ENCODE results near the gene MLH3.
"Not testable (repeated sequence)": the region's sequence is repeated elsewhere in the genome, so short reads cannot be mapped to it uniquely, and the experiment has no call there.

The MLH3 gene

DNA sequence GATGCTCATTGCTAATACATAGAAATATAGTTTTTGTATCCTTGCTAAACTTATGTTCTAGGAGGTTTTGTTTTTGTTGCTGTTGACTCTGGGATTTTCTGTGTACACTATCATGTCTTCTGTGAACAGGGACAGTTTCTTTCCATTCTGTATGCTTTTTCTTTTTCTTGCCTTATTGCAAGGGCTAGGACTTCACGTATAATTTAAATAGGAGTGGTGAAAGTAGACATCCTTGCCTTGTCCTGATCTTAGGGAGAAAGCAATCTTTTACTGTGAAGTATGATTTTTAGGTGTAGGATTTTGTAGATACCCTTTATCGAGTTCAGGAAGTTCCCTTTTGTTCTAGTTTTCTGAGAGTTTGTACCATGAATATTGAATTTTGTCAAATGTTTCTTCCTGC is 50.0 kb downstream of the MLH3 start:
- H3K4me2 ChIP-seq (ENCODE audit: insufficient read depth, low read length, poor library complexity, severe bottlenecking), result no peak overlapping the region
- WGBS, 2 donors (ENCODE audit: extremely low coverage in 2 of 2, insufficient read length in 2 of 2, insufficient replicate concordance in 1 of 2), result no CpG with 5 or more reads among the region's 2 CpGs
- no peak overlapping the region for H3K9ac ChIP-seq (ENCODE audit: low read depth, low read length, poor library complexity)
- H2BK5ac ChIP-seq (ENCODE audit: low read length), result no peak overlapping the region
- H2BK12ac ChIP-seq (ENCODE audit: low read length), result no peak overlapping the region
- no peak overlapping the region for H2AFZ ChIP-seq (ENCODE audit: low read length)
- H3K4ac ChIP-seq (ENCODE audit: low read length), result no peak overlapping the region
- no peaks in the 10 kb centered on the region for H3K27me3 ChIP-seq (ENCODE audit: control insufficient read depth in 3 of 3, insufficient read depth in 3 of 3, low read depth in 1 of 3, low read length in 3 of 3)
- H3K4me1 ChIP-seq (ENCODE audit: control insufficient read depth in 2 of 2, insufficient read depth in 1 of 2, low read depth in 1 of 2, low read length in 2 of 2), result peaks cover 4 to 6% of the 10 kb centered on the region in 2 donors
- DNase-seq (ENCODE audit: low spot score), result no peak
- no peak overlapping the region for H4K91ac ChIP-seq (ENCODE audit: low read depth, low read length, poor library complexity)
- no peak overlapping the region for H2BK120ac ChIP-seq (ENCODE audit: low read depth, low read length)
- no peak overlapping the region for H3K27ac ChIP-seq (replicated peaks; ENCODE audit: low read length)
- H2AK5ac ChIP-seq (ENCODE audit: low read depth, low read length), result no peak overlapping the region
- no peak overlapping the region for H3K4me3 ChIP-seq (ENCODE audit: low read length in 2 of 2)
- H3K23ac ChIP-seq (ENCODE audit: low read depth, low read length, poor library complexity), result no peak overlapping the region
- H3K9me3 ChIP-seq (replicated peaks in 1 of 2; ENCODE audit: control insufficient read depth in 2 of 2, insufficient read depth in 1 of 2, low read depth in 1 of 2, low read length in 2 of 2), result no peaks in the 10 kb centered on the region
- H2BK15ac ChIP-seq (ENCODE audit: low read length), result no peak overlapping the region
- H3K79me1 ChIP-seq (ENCODE audit: low read depth, low read length), result peaks cover 8% of the 10 kb centered on the region
- no peak overlapping the region for H3K18ac ChIP-seq (ENCODE audit: low read length)
- H4K8ac ChIP-seq (ENCODE audit: low read depth, low read length), result no peak overlapping the region
- peaks cover 4 to 23% of the 10 kb centered on the region in 2 donors for H3K36me3 ChIP-seq (replicated peaks in 1 of 2; ENCODE audit: control insufficient read depth in 2 of 2, insufficient read depth in 2 of 2, low read length in 2 of 2)
- no peak overlapping the region for H3K14ac ChIP-seq (ENCODE audit: low read length)

- WGBS, 2 donors (ENCODE audit: extremely low coverage in 2 of 2, insufficient read length in 2 of 2, insufficient replicate concordance in 1 of 2), result no CpG with 5 or more reads among the region's 7 CpGs
- not testable (repeated sequence) for H3K14ac ChIP-seq (ENCODE audit: low read length); H2BK15ac ChIP-seq (ENCODE audit: low read length); H3K4me1 ChIP-seq (ENCODE audit: control insufficient read depth in 2 of 2, insufficient read depth in 1 of 2, low read depth in 1 of 2, low read length in 2 of 2); H3K9me3 ChIP-seq (replicated peaks in 1 of 2; ENCODE audit: control insufficient read depth in 2 of 2, insufficient read depth in 1 of 2, low read depth in 1 of 2, low read length in 2 of 2); H3K4me3 ChIP-seq (ENCODE audit: low read length in 2 of 2); DNase-seq (ENCODE audit: low spot score); H3K23ac ChIP-seq (ENCODE audit: low read depth, low read length, poor library complexity); H4K91ac ChIP-seq (ENCODE audit: low read depth, low read length, poor library complexity); H3K18ac ChIP-seq (ENCODE audit: low read length); H2BK5ac ChIP-seq (ENCODE audit: low read length); H3K79me1 ChIP-seq (ENCODE audit: low read depth, low read length); H2BK12ac ChIP-seq (ENCODE audit: low read length); H3K36me3 ChIP-seq (replicated peaks in 1 of 2; ENCODE audit: control insufficient read depth in 2 of 2, insufficient read depth in 2 of 2, low read length in 2 of 2); H4K8ac ChIP-seq (ENCODE audit: low read depth, low read length); H3K4ac ChIP-seq (ENCODE audit: low read length); H2AK5ac ChIP-seq (ENCODE audit: low read depth, low read length); H2BK120ac ChIP-seq (ENCODE audit: low read depth, low read length); H3K9ac ChIP-seq (ENCODE audit: low read depth, low read length, poor library complexity); H2AFZ ChIP-seq (ENCODE audit: low read length); H3K4me2 ChIP-seq (ENCODE audit: insufficient read depth, low read length, poor library complexity, severe bottlenecking); H3K27ac ChIP-seq (replicated peaks; ENCODE audit: low read length); H3K27me3 ChIP-seq (ENCODE audit: control insufficient read depth in 3 of 3, insufficient read depth in 3 of 3, low read depth in 1 of 3, low read length in 3 of 3)
These were observed 55.5 kb downstream of the MLH3 start for GRCh38 chr14:74995781-74996180.

- not testable (repeated sequence) for H3K14ac ChIP-seq (ENCODE audit: low read length); H4K8ac ChIP-seq (ENCODE audit: low read depth, low read length); H3K9me3 ChIP-seq (replicated peaks in 1 of 2; ENCODE audit: control insufficient read depth in 2 of 2, insufficient read depth in 1 of 2, low read depth in 1 of 2, low read length in 2 of 2); H3K4me1 ChIP-seq (ENCODE audit: control insufficient read depth in 2 of 2, insufficient read depth in 1 of 2, low read depth in 1 of 2, low read length in 2 of 2); H3K4me3 ChIP-seq (ENCODE audit: low read length in 2 of 2); H3K27me3 ChIP-seq (ENCODE audit: control insufficient read depth in 3 of 3, insufficient read depth in 3 of 3, low read depth in 1 of 3, low read length in 3 of 3); H3K27ac ChIP-seq (replicated peaks; ENCODE audit: low read length); H3K36me3 ChIP-seq (replicated peaks in 1 of 2; ENCODE audit: control insufficient read depth in 2 of 2, insufficient read depth in 2 of 2, low read length in 2 of 2); H3K23ac ChIP-seq (ENCODE audit: low read depth, low read length, poor library complexity); H2BK15ac ChIP-seq (ENCODE audit: low read length); H4K91ac ChIP-seq (ENCODE audit: low read depth, low read length, poor library complexity); H2BK120ac ChIP-seq (ENCODE audit: low read depth, low read length); H3K18ac ChIP-seq (ENCODE audit: low read length); H2AFZ ChIP-seq (ENCODE audit: low read length); H3K4ac ChIP-seq (ENCODE audit: low read length); H3K79me1 ChIP-seq (ENCODE audit: low read depth, low read length); DNase-seq (ENCODE audit: low spot score); H2BK12ac ChIP-seq (ENCODE audit: low read length); H3K4me2 ChIP-seq (ENCODE audit: insufficient read depth, low read length, poor library complexity, severe bottlenecking); H3K9ac ChIP-seq (ENCODE audit: low read depth, low read length, poor library complexity); H2AK5ac ChIP-seq (ENCODE audit: low read depth, low read length); H2BK5ac ChIP-seq (ENCODE audit: low read length)
- WGBS, 2 donors (ENCODE audit: extremely low coverage in 2 of 2, insufficient read length in 2 of 2, insufficient replicate concordance in 1 of 2), result no CpG with 5 or more reads among the region's 28 CpGs
These were observed 57.1 kb downstream of the MLH3 start for GRCh38 chr14:74994182-74994581.

GRCh38 chr14:74988993-74989392 is 62.3 kb downstream of the MLH3 start:
- Histone ChIP-seq H2BK5ac (ENCODE audit: low read length) (no peak overlapping the region), H3K36me3 (replicated peaks in 1 of 2; ENCODE audit: control insufficient read depth in 2 of 2, insufficient read depth in 2 of 2, low read length in 2 of 2) (no peaks in the 10 kb centered on the region), H3K4me1 (ENCODE audit: control insufficient read depth in 2 of 2, insufficient read depth in 1 of 2, low read depth in 1 of 2, low read length in 2 of 2) (peaks cover 5 to 6% of the 10 kb centered on the region in 2 donors), H4K91ac (ENCODE audit: low read depth, low read length, poor library complexity) (no peak overlapping the region), H2BK15ac (ENCODE audit: low read length) (no peak overlapping the region), H2BK120ac (ENCODE audit: low read depth, low read length) (no peak overlapping the region), H3K4me3 (ENCODE audit: low read length in 2 of 2) (no peak overlapping the region), H3K4me2 (ENCODE audit: insufficient read depth, low read length, poor library complexity, severe bottlenecking) (no peak overlapping the region), H3K18ac (ENCODE audit: low read length) (no peak overlapping the region), H3K9me3 (replicated peaks in 1 of 2; ENCODE audit: control insufficient read depth in 2 of 2, insufficient read depth in 1 of 2, low read depth in 1 of 2, low read length in 2 of 2) (no peaks in the 10 kb centered on the region), H3K9ac (ENCODE audit: low read depth, low read length, poor library complexity) (no peak overlapping the region), H2AK5ac (ENCODE audit: low read depth, low read length) (no peak overlapping the region), H3K27me3 (ENCODE audit: control insufficient read depth in 3 of 3, insufficient read depth in 3 of 3, low read depth in 1 of 3, low read length in 3 of 3) (no peaks in the 10 kb centered on the region), H4K8ac (ENCODE audit: low read depth, low read length) (no peak overlapping the region), H3K23ac (ENCODE audit: low read depth, low read length, poor library complexity) (no peak overlapping the region), H3K79me1 (ENCODE audit: low read depth, low read length) (no peaks in the 10 kb centered on the region), H3K27ac (replicated peaks; ENCODE audit: low read length) (no peak overlapping the region), H2BK12ac (ENCODE audit: low read length) (no peak overlapping the region), H3K4ac (ENCODE audit: low read length) (no peak overlapping the region), H3K14ac (ENCODE audit: low read length) (no peak overlapping the region), H2AFZ (ENCODE audit: low read length) (peak overlapping the region; percentile 19)
- no CpG with 5 or more reads among the region's 1 CpG for WGBS, 2 donors (ENCODE audit: extremely low coverage in 2 of 2, insufficient read length in 2 of 2, insufficient replicate concordance in 1 of 2)
- DNase-seq (ENCODE audit: low spot score), result no peak

Measured in neuronal stem cell (in vitro differentiated cells).